ENCODE data around the gene STX5.

Gene STX5

GRCh38 chr11:62851807-62852522 lies 20.1 kb upstream of the STX5 start:
- H3K27ac ChIP-seq (ENCODE audit: low read depth, low read length), result peak overlapping the region; percentile 19
- H3K9me3 ChIP-seq (ENCODE audit: control insufficient read depth, insufficient read depth, low read length), result no peaks in the 10 kb centered on the region
- TF ChIP-seq EZH2phosphoT487 (IDR thresholded peaks at IDR 0.05; ENCODE audit: borderline replicate concordance, low read length) (no peak), CTCF (IDR thresholded peaks at IDR 0.05; ENCODE audit: low read depth, low read length, poor library complexity, severe bottlenecking) (no peak)
- peak overlapping the region; percentile 92 for H3K4me2 ChIP-seq (ENCODE audit: low read length)
- peaks cover 54% of the 10 kb centered on the region for H3K36me3 ChIP-seq (ENCODE audit: control insufficient read depth, low read length)
- no peaks in the 10 kb centered on the region for H3K9me2 ChIP-seq (replicated peaks; ENCODE audit: control insufficient read depth, low read length)
- H3F3A ChIP-seq (ENCODE audit: control insufficient read depth, insufficient read depth), result peaks cover 66% of the 10 kb centered on the region
- peaks cover 25% of the 10 kb centered on the region for H4K20me1 ChIP-seq (ENCODE audit: control insufficient read depth, insufficient read depth, low read depth, low read length)
- H3K4me3 ChIP-seq (ENCODE audit: low read length), result peak overlapping the region; percentile 8; the same call in 1 of the 2 replicates
- peaks cover 39% of the 10 kb centered on the region for H3K79me2 ChIP-seq (ENCODE audit: control insufficient read depth, low read length)
- no peaks in the 10 kb centered on the region; the same call in 1 of the 2 replicates for H3K27me3 ChIP-seq (ENCODE audit: control insufficient read depth, low read length)
- peaks cover 33% of the 10 kb centered on the region for H3K4me1 ChIP-seq (ENCODE audit: control insufficient read depth, low read length)

GRCh38 chr11:62850911-62851806 lies 19.3 kb upstream of the STX5 start:
- H3K4me3 ChIP-seq (ENCODE audit: low read length), result no peak overlapping the region
- H3K9me2 ChIP-seq (replicated peaks; ENCODE audit: control insufficient read depth, low read length), result no peaks in the 10 kb centered on the region
- peak overlapping the region; percentile 17; the same call in 1 of the 2 replicates for H3K4me2 ChIP-seq (ENCODE audit: low read length)
- TF ChIP-seq EZH2phosphoT487 (IDR thresholded peaks at IDR 0.05; ENCODE audit: borderline replicate concordance, low read length) (no peak), CTCF (IDR thresholded peaks at IDR 0.05; ENCODE audit: low read depth, low read length, poor library complexity, severe bottlenecking) (no peak)
- H3K4me1 ChIP-seq (ENCODE audit: control insufficient read depth, low read length), result peaks cover 33% of the 10 kb centered on the region
- H3K36me3 ChIP-seq (ENCODE audit: control insufficient read depth, low read length), result peaks cover 46% of the 10 kb centered on the region
- peaks cover 66% of the 10 kb centered on the region for H3F3A ChIP-seq (ENCODE audit: control insufficient read depth, insufficient read depth)
- H3K27ac ChIP-seq (ENCODE audit: low read depth, low read length), result peak overlapping the region; percentile 19
- peaks cover 31% of the 10 kb centered on the region for H3K79me2 ChIP-seq (ENCODE audit: control insufficient read depth, low read length)
- H3K27me3 ChIP-seq (ENCODE audit: control insufficient read depth, low read length), result no peaks in the 10 kb centered on the region; the same call in 1 of the 2 replicates
- H3K9me3 ChIP-seq (ENCODE audit: control insufficient read depth, insufficient read depth, low read length), result no peaks in the 10 kb centered on the region
- H4K20me1 ChIP-seq (ENCODE audit: control insufficient read depth, insufficient read depth, low read depth, low read length), result peaks cover 25% of the 10 kb centered on the region

GRCh38 chr11:62847767-62848314 lies 16.0 kb upstream of the STX5 start:
- H3F3A ChIP-seq (ENCODE audit: control insufficient read depth, insufficient read depth), result peaks cover 45% of the 10 kb centered on the region
- peaks cover 17% of the 10 kb centered on the region for H3K4me1 ChIP-seq (ENCODE audit: control insufficient read depth, low read length)
- H3K27me3 ChIP-seq (ENCODE audit: control insufficient read depth, low read length), result no peaks in the 10 kb centered on the region
- peaks cover 16% of the 10 kb centered on the region for H3K36me3 ChIP-seq (ENCODE audit: control insufficient read depth, low read length)
- H3K4me3 ChIP-seq (ENCODE audit: low read length), result no peak overlapping the region
- no peaks in the 10 kb centered on the region for H3K9me2 ChIP-seq (replicated peaks; ENCODE audit: control insufficient read depth, low read length)
- no peaks in the 10 kb centered on the region for H3K9me3 ChIP-seq (ENCODE audit: control insufficient read depth, insufficient read depth, low read length)
- H3K79me2 ChIP-seq (ENCODE audit: control insufficient read depth, low read length), result no peaks in the 10 kb centered on the region
- H4K20me1 ChIP-seq (ENCODE audit: control insufficient read depth, insufficient read depth, low read depth, low read length), result peaks cover 1% of the 10 kb centered on the region; the same call in 1 of the 2 replicates
- H3K4me2 ChIP-seq (ENCODE audit: low read length), result no peak overlapping the region
- TF ChIP-seq EZH2phosphoT487 (IDR thresholded peaks at IDR 0.05; ENCODE audit: borderline replicate concordance, low read length) (no peak), CTCF (IDR thresholded peaks at IDR 0.05; ENCODE audit: low read depth, low read length, poor library complexity, severe bottlenecking) (no peak)
- no peak overlapping the region for H3K27ac ChIP-seq (ENCODE audit: low read depth, low read length)
